B cell (primary cell): ENCODE data around the gene SYNE2.

Experiments
- EZH2 ChIP-seq: IDR thresholded peaks from 2 replicates; pipeline ENCODE4 v1.6.1; 2012; ENCODE audit warnings: borderline replicate concordance, low read depth, mild to moderate bottlenecking, moderate library complexity, low read length; ENCODE audit not compliant: insufficient read depth, poor library complexity, severe bottlenecking
- TF ChIP-seq, protein P1 (sequence below): fragments of 200-600 bp; IDR thresholded peaks from one replicate; pipeline ENCODE4 v1.8.0; 2022; ENCODE audit warnings: antibody characterized with exemption, mild to moderate bottlenecking

DNA sequence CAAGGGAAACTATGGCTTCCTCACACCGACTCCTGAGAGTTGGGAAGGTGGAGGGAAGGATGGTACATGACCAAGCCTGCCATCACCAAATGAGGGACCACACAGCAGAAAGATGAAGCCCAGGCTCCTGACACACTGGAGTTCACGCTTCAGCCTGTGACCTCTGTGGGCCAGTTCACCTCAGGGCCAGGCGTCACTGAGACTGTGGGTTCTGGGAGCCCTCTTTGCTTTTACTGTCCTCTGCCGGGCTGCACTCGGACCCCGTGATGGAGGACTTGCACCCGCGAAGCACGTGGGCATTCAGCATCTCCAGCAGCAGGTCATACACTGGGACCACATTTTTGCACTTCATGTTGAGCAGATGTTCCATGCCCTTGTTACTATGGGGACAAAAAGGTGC, 380.1 kb downstream of the SYNE2 start:
- TF ChIP-seq, protein P1, sequence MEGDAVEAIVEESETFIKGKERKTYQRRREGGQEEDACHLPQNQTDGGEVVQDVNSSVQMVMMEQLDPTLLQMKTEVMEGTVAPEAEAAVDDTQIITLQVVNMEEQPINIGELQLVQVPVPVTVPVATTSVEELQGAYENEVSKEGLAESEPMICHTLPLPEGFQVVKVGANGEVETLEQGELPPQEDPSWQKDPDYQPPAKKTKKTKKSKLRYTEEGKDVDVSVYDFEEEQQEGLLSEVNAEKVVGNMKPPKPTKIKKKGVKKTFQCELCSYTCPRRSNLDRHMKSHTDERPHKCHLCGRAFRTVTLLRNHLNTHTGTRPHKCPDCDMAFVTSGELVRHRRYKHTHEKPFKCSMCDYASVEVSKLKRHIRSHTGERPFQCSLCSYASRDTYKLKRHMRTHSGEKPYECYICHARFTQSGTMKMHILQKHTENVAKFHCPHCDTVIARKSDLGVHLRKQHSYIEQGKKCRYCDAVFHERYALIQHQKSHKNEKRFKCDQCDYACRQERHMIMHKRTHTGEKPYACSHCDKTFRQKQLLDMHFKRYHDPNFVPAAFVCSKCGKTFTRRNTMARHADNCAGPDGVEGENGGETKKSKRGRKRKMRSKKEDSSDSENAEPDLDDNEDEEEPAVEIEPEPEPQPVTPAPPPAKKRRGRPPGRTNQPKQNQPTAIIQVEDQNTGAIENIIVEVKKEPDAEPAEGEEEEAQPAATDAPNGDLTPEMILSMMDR: no peak
- TF ChIP-seq EZH2: no peak
